Activated CD4-positive, alpha-beta T cell treated with anti-CD3 and anti-CD28 coated beads, Interleukin-2, Interleukin-6, amounts not matched to agents 100 ng/mL and 50 ng/mL, durations not matched to agents 16 hours and 8 hours (primary cell): ENCODE results near the gene ACYP2.
"Not testable (repeated sequence)": the region's sequence is repeated elsewhere in the genome, so short reads cannot be mapped to it uniquely, and the experiment has no call there.

ENCODE experiments used
- DNase-seq: peaks from one replicate; pipeline ENCODE4 v3.0.0-alpha.2; 2020

ACYP2 gene

GRCh38 chr2:54099829-54100585 lies 15.4 kb upstream of the ACYP2 start:
- no peak for DNase-seq

DNA sequence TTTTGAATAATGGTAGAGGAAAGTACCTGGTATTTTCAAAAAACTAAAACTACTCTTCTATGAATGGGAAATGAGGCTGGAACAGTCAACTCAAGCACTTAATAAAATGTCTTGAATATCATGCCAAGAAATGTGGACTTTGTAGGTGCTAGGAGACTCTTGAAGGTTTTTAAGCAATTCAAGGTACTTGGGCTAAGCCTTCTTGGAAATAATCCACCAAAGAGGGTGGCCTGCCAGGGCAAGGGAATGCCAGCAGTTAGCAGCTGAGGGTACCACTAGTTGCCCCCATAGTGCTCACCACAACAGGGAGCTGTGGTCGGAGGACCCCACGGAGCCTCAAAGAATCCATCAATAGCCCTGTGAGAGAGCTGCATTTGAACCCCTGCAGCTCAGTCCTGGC lies 14.6 kb upstream of the ACYP2 start:
- DNase-seq: no peak

DNA sequence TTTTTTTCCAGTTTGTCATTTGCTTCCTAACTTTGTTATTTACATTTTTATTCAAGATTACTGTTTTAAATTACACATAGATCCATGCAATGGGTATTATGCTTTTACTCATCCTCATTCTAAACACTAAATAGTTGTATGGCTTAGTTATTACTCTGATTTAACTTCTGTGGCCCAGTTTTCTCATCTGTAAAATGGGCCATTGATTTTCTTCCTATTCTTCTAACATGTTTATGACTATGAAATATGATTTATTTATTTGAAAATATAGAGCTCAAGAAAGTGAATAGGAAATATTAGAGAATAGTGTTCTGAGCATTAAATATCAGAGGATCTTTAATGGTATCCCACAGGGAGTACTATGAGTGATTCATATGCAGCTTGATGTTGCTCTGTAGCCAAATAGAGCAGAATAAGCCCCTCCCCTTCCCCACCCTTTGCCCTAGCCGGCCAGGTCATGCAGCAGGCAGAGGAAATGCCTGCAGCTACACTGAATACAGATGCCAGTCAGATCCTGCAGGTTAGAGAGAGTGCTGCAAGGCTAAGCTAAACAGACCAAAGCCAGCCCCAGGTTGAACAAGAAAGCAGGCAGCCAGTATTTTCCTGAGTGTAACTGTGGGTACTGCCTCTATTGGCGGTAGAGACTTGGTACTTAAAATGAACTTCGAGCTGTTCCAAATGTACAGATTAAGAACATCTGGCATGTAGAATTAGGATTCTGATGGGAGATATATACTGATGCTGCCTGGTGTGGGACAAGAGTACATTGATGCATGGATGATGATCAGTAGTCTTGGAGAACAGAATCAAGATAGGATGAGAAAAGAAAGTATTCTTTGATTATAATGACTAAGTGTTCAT lies 11.7 kb upstream of the ACYP2 start:
- DNase-seq: peak; percentile 59

DNA sequence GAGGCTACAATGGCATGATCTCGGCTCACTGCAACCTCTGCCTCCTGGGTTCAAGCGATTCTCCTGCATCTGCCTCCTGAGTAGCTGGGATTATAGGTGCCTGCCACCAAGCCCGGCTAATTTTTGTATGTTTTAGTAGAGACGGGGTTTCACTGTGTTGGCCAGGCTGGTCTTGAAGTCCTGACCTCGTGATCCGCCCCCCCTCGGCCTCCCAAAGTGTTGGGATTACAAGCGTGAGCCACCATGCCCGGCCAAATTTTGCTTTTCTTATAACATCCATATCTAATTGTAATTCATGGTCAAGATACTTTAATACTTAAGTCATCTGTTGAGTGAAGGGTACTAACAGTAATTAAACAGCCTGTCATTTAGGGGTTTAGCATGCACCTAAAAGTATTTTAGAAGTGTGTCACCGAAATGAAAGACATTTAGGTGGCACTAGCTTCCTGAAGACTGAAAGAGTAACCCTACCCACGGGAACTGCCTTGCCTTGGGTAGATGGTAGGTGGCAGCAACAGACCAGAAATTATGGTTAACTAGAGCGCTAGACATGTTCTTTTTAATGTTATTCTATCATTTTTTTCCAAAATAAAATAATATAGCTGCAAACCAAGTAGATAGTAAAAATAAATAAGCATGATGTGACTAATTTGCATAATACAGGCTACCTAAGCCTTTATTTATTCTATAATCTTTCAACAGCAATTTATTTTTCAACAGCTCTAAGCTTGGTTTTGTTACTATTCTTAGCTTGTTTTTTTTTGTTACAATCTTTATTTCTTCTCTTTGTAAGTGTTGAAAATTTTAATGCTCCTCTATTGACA lies 8.6 kb upstream of the ACYP2 start:
- peak; percentile 59 for DNase-seq

- DNase-seq: no peak
Observed at GRCh38 chr2:54107455-54107764, 8.0 kb upstream of the ACYP2 start.

GRCh38 chr2:54107903-54108615 lies 7.4 kb upstream of the ACYP2 start:
- no peak for DNase-seq

DNA sequence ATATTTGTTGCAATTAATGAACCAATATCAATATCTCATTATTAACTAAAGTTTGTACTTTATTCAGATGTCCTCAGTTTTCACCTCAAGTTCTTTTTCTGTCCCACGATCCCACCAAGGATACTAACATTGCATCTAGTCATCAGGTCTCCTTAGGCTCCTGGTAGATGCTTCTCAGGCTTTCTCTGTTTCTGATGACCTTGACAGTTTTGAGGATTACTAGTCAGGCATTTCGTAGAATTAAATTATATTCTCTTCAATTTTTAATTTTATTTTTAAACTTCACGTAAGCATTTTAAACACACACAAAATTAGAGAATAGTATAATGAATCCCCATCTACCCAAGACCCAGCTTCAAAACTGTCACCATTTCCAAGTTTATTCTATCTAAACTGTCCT lies 5.6 kb upstream of the ACYP2 start:
- no peak for DNase-seq

DNA sequence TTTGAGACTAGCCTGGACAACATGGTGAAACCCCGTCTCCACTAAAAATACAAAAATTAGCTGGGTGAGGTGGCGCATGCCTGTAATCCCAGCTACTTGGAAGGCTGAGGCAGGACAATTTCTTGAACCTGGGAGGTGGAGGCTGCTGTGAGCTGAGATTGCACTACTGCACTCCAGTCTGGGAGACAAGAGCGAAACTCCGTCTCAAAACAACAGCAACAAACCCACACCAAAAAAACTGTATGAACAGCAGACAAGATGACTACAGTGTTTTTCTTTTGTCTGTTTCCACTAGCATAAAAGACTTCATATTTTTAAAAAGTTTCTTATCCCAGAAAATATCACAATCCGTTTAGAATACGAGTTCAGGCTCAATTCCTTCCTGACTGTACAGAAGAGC lies 936 bp upstream of the ACYP2 start:
- DNase-seq: not testable (repeated sequence)

GRCh38 chr2:54114936-54115283 lies 505 bp upstream of the ACYP2 start:
- peak; percentile 6 for DNase-seq

DNA sequence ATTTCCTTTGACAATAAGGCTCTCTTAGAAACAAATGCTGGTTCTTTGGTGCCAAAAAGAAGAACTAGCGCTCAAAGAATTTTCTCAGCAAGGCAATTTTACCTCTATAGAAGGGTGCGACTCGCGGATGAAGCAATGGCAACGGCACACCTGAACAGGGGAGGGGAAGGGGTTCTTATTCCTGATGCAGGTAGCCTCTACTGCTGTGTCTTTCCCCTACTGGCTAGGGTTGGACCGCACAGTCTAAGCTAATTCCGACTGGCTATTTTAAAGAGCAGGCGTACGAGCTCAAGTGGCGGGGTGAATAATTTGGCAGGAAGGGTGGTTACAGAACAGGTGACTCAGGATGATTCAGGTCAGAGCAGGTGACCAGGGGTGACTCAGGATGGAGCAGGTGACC lies 1.2 kb downstream of the ACYP2 start:
- DNase-seq: not testable (repeated sequence)

- no peak for DNase-seq
Observed at GRCh38 chr2:54120950-54121349, 5.5 kb downstream of the ACYP2 start.

GRCh38 chr2:54122171-54122935 lies 6.9 kb downstream of the ACYP2 start:
- no peak for DNase-seq

GRCh38 chr2:54122939-54123338 lies 7.5 kb downstream of the ACYP2 start:
- DNase-seq: no peak

- not testable (repeated sequence) for DNase-seq
Observed at GRCh38 chr2:54127174-54127573, 11.8 kb downstream of the ACYP2 start.

- DNase-seq: no peak
Observed at GRCh38 chr2:54133056-54133455, 17.6 kb downstream of the ACYP2 start.

GRCh38 chr2:54139210-54139609 lies 23.8 kb downstream of the ACYP2 start:
- DNase-seq: no peak

GRCh38 chr2:54143780-54144179 lies 28.4 kb downstream of the ACYP2 start:
- DNase-seq: no peak

DNA sequence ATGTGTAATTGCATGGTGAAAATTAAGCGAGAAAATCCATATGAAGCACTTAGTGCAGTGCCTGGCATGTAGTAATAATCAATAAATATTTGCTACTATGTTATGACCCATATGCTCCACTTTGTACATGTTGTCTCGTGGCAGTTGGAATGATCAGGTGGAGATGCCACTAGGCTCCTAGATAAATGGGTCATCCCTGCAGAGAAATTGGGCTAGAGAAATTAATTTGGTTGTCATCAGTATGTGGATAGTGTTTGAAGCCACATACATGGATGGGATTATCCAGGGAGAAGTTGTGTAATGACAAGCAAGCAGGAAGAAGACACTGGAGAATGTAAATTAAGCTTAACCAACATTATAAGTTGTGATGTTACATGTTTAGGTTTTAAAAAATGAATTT lies 33.0 kb downstream of the ACYP2 start:
- no peak for DNase-seq

GRCh38 chr2:54149638-54150441 lies 34.4 kb downstream of the ACYP2 start:
- no peak for DNase-seq

- no peak for DNase-seq
Observed at GRCh38 chr2:54158311-54158710, 42.9 kb downstream of the ACYP2 start.
